Nephron progenitor cell (in vitro differentiated cells): ENCODE results near the gene ZNF654.

Experiments
- DNase-seq: peaks from one replicate; pipeline ENCODE4 v3.0.0; 2021
- H3K27ac Mint-ChIP-seq: 2 replicates; pipeline ENCODE4 v1.8.0; 2021; ENCODE audit warnings: mild to moderate bottlenecking, moderate library complexity, mixed read lengths
- H3K27me3 Mint-ChIP-seq: 2 replicates; pipeline ENCODE4 v1.8.0; 2021; ENCODE audit warnings: mild to moderate bottlenecking, low read depth, mixed read lengths; ENCODE audit not compliant: poor library complexity
- H3K36me3 Mint-ChIP-seq: 2 replicates; pipeline ENCODE4 v1.8.0; 2021; ENCODE audit warnings: low read depth, mixed read lengths
- H3K4me1 Mint-ChIP-seq: 2 replicates; pipeline ENCODE4 v1.8.0; 2021; ENCODE audit warnings: mixed read lengths
- H3K4me3 Mint-ChIP-seq: 2 replicates; pipeline ENCODE4 v1.8.0; 2021; ENCODE audit warnings: mild to moderate bottlenecking, moderate library complexity, mixed read lengths
- H3K9me3 Mint-ChIP-seq: 2 replicates; pipeline ENCODE4 v1.8.0; 2021; ENCODE audit warnings: mild to moderate bottlenecking, moderate library complexity, mixed read lengths
- TF ChIP-seq, protein P1 (sequence below): fragments of 200-600 bp; sonication (generic); IDR thresholded peaks from 2 replicates; pipeline ENCODE4 v1.5.0; 2021; ENCODE audit warnings: antibody characterized with exemption

ZNF654 gene

DNA sequence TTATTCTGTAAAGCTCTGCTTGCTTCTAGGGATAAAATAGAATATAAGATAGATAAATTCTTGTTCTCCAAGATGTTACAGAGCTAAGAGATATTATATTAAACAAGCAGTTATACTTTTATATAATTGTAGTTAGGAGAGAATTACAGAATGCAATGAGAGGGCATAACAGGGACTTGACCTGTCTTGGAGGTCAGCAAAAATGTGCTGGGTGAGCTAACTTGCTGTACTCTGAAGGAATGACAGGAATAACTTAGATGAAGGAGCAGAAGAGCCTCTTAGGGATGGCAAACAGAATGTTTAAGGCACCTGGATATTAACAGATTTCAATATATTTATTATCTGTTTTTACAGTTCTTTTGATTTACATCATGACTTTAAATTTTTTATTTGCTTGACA is 33.2 kb downstream of the ZNF654 start:
- no peaks in the 10 kb centered on the region for H3K4me1 Mint-ChIP-seq

DNA sequence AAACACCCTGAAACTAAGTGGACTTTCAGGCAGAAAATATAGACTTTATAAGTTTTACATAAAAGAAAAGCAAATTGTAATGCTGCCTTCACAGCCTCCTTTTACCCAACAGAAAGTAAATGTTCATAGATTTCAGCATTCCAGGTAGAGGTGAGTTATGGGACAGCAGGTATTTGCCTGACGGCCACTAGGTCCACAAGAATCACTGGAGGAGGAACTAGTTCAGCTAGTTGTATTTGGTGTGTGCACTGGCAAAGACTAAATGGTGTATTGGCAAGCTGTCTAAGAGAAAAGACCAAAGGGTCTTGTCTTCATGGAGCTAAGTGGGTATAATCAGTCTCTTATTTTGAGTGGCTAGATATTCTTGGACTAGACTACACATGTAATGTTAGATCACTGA is 34.2 kb downstream of the ZNF654 start:
- no peak for DNase-seq
- TF ChIP-seq, protein P1, sequence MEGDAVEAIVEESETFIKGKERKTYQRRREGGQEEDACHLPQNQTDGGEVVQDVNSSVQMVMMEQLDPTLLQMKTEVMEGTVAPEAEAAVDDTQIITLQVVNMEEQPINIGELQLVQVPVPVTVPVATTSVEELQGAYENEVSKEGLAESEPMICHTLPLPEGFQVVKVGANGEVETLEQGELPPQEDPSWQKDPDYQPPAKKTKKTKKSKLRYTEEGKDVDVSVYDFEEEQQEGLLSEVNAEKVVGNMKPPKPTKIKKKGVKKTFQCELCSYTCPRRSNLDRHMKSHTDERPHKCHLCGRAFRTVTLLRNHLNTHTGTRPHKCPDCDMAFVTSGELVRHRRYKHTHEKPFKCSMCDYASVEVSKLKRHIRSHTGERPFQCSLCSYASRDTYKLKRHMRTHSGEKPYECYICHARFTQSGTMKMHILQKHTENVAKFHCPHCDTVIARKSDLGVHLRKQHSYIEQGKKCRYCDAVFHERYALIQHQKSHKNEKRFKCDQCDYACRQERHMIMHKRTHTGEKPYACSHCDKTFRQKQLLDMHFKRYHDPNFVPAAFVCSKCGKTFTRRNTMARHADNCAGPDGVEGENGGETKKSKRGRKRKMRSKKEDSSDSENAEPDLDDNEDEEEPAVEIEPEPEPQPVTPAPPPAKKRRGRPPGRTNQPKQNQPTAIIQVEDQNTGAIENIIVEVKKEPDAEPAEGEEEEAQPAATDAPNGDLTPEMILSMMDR = no peak
- Mint-ChIP-seq H3K27me3 (peaks cover 3% of the 10 kb centered on the region), H3K4me3 (no peak overlapping the region), H3K9me3 (peaks cover 86% of the 10 kb centered on the region), H3K36me3 (peaks cover 100% of the 10 kb centered on the region), H3K4me1 (no peaks in the 10 kb centered on the region), H3K27ac (no peak overlapping the region)

More for the DNA sequence above, 33.2 kb downstream of the ZNF654 start:
- Mint-ChIP-seq H3K27me3 (peaks cover 3% of the 10 kb centered on the region), H3K9me3 (peaks cover 83% of the 10 kb centered on the region), H3K27ac (no peak overlapping the region), H3K36me3 (peaks cover 100% of the 10 kb centered on the region), H3K4me3 (no peak overlapping the region)
- TF ChIP-seq, protein P1 = no peak
- no peak for DNase-seq

DNA sequence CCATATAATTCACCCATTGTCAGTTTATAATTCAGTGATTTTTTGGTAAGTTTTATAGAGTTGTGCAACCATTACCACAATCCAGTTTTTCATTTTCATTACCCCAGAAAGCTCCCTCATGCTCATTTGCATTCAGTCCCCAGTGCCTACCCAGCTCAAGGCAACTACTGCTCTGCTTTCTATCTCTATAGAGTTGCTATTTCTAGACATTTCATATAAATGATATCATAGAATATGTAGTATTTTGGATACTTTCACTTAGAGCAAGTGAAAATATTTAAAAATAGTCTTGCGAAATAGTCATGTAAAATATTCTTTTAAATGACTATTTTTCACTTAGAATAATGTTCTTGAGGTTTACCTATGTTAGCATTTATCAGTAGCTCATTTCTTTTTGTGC is 42.1 kb downstream of the ZNF654 start:
- TF ChIP-seq, protein P1 = no peak
- Mint-ChIP-seq H3K27ac (no peak overlapping the region), H3K27me3 (peaks cover under 1% of the 10 kb centered on the region), H3K4me1 (no peaks in the 10 kb centered on the region), H3K36me3 (peaks cover 100% of the 10 kb centered on the region), H3K4me3 (no peak overlapping the region), H3K9me3 (peaks cover 67% of the 10 kb centered on the region)
- no peak for DNase-seq

DNA sequence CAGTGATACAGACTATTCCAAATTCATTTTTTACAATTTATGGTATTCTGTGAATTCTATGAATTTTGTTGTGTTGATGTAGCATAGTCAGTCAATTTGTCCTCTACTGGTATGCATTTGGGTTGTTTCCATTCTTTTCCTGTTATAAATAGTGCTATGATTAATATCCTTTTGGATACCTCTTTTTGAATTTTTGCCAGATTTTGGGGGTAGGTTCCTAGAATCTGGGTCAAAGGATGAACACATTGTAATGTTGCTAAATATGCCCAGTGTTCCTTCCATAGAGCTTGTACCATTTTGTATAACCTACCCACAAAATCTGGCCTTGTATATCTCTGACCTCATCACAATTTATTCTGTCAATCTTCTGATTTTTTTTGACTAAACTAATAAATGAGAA is 46.3 kb downstream of the ZNF654 start:
- H3K27me3 Mint-ChIP-seq = no peaks in the 10 kb centered on the region
- DNase-seq = no peak
- no peak overlapping the region for H3K27ac Mint-ChIP-seq
- peaks cover 5% of the 10 kb centered on the region for H3K4me1 Mint-ChIP-seq
- peaks cover 25% of the 10 kb centered on the region for H3K9me3 Mint-ChIP-seq
- H3K4me3 Mint-ChIP-seq = no peak overlapping the region
- H3K36me3 Mint-ChIP-seq = peaks cover 74% of the 10 kb centered on the region
- TF ChIP-seq, protein P1 = no peak

DNA sequence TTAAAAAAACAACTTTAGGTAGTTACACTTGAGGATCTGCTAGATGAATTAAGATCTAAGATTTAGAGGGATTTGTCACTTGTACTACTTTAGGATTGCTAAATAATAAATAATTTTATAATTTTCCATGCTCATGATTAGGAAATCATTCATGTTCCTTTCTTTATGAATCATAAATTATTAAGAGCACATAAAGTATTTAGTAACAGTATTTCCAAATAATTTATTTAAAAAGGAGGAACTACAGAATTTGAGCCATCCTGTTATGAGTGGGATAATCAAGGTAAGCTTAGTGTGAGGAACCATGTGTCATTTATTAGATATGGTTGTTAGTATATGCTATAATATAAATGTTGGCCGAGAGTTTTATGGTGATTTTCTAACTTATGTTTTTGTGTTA is 53.2 kb downstream of the ZNF654 start:
- TF ChIP-seq, protein P1 = no peak
- H3K4me1 Mint-ChIP-seq = peaks cover 31% of the 10 kb centered on the region
- no peak for DNase-seq

DNA sequence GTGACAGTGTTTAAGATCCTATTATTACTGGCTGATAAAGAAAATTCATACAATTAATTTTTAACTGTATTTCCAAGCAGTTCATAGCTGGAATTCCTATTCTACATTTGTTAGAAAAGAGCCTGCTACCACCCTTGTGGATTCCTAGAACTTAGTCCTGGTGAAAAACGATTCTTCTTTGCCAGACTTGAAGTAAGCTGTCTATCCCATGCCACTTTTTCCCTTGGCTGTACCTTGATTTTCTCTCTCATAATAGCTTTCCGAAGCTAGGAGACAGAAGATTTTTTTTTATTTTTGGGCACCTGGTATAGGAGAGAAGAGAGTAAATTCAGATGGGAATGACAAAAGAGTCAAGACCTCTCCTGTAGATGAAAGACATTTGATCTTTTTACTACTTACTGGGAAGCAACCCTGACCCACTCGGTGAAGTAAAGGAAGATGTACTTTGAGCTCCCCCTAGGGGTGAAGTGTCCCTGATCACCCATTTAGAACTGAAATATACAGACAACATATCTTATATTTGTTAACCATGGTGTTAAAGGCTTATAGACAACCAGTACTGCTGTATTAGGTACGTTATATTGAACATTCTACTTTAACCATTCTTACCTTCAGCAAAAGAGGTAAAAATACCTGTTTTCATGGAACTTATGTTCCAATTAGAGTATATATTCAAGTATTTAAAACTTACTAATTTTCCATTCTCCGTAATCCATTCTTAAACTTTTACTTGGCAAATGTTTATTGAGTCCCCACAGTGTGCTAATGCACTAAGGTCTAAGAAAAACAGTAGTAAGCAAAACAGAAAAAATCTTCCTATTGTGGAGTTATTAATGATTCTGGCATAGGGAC is 54.5 kb downstream of the ZNF654 start:
- DNase-seq = peak; percentile 63
- Mint-ChIP-seq H3K36me3 (peaks cover 50% of the 10 kb centered on the region), H3K9me3 (peaks cover 4% of the 10 kb centered on the region), H3K4me3 (peak overlapping the region; percentile 42), H3K27ac (peak overlapping the region; percentile 91), H3K4me1 (peaks cover 31% of the 10 kb centered on the region), H3K27me3 (no peaks in the 10 kb centered on the region)
- TF ChIP-seq, protein P1 = peak; percentile 72

More for the DNA sequence above, 53.2 kb downstream of the ZNF654 start:
- Mint-ChIP-seq H3K27ac (no peak overlapping the region), H3K4me3 (no peak overlapping the region), H3K36me3 (peaks cover 39% of the 10 kb centered on the region), H3K9me3 (no peaks in the 10 kb centered on the region), H3K27me3 (no peaks in the 10 kb centered on the region)
